ENCODE data around the gene DAW1.
"Not testable (repeated sequence)": the region's sequence is repeated elsewhere in the genome, so short reads cannot be mapped to it uniquely, and the experiment has no call there.

The DAW1 gene

GRCh38 chr2:227908266-227909054 is 37.0 kb downstream of the DAW1 start:
- no peak for DNase-seq (ENCODE audit: low read depth in 2 of 3, low spot score in 1 of 3)

- no peak for DNase-seq (ENCODE audit: low read depth in 2 of 3, low spot score in 1 of 3)
Measured at GRCh38 chr2:227914362-227914761, 42.9 kb downstream of the DAW1 start.

- no peak for DNase-seq (ENCODE audit: low read depth in 2 of 3, low spot score in 1 of 3)
Measured at GRCh38 chr2:227921648-227922047, 50.2 kb downstream of the DAW1 start.

- DNase-seq (ENCODE audit: low read depth in 2 of 3, low spot score in 1 of 3): no peak
Measured at GRCh38 chr2:227932001-227932400, 60.6 kb downstream of the DAW1 start.

GRCh38 chr2:227932403-227932802 is 61.0 kb downstream of the DAW1 start:
- DNase-seq (ENCODE audit: low read depth in 2 of 3, low spot score in 1 of 3): no peak

- DNase-seq (ENCODE audit: low read depth in 2 of 3, low spot score in 1 of 3): no peak
Measured at GRCh38 chr2:227933884-227934283, 62.5 kb downstream of the DAW1 start.

GRCh38 chr2:227936249-227936648 is 64.8 kb downstream of the DAW1 start:
- not testable (repeated sequence) for DNase-seq (ENCODE audit: low read depth in 2 of 3, low spot score in 1 of 3)

GRCh38 chr2:227939271-227940027 is 68.0 kb downstream of the DAW1 start:
- no peak for DNase-seq (ENCODE audit: low read depth in 2 of 3, low spot score in 1 of 3)

GRCh38 chr2:227942021-227942420 is 70.6 kb downstream of the DAW1 start:
- DNase-seq (ENCODE audit: low read depth in 2 of 3, low spot score in 1 of 3): no peak

- DNase-seq (ENCODE audit: low read depth in 2 of 3, low spot score in 1 of 3): no peak
Measured at GRCh38 chr2:227942965-227943364, 71.5 kb downstream of the DAW1 start.

GRCh38 chr2:227960317-227960716 is 88.9 kb downstream of the DAW1 start:
- DNase-seq (ENCODE audit: low read depth in 2 of 3, low spot score in 1 of 3): no peak

- no peak for DNase-seq (ENCODE audit: low read depth in 2 of 3, low spot score in 1 of 3)
Measured at GRCh38 chr2:227971619-227972230, 100.3 kb downstream of the DAW1 start.

- no peak for DNase-seq (ENCODE audit: low read depth in 2 of 3, low spot score in 1 of 3)
Measured at GRCh38 chr2:227973241-227973640, 101.8 kb downstream of the DAW1 start.

Data from stimulated activated CD4-positive, alpha-beta T cell treated with anti-CD3 and anti-CD28 coated beads, Interleukin-12 subunit alpha, Interleukin-12 subunit beta, amount 100 ng/mL, for 48 hours (primary cell).